H54 (cell line): ENCODE data around the gene INTS6L.

Source experiments
- DNase-seq: peaks from one replicate; pipeline ENCODE4 v3.0.0; 2011; ENCODE audit warnings: low spot score, mixed read lengths; ENCODE audit not compliant: insufficient read length
- FAIRE-seq: peaks from 3 replicates; lab custom pipeline; 2011; peaks lifted over from hg19 to GRCh38; lab: Jason Lieb, UNC
- POLR2A ChIP-seq: IDR thresholded peaks from 2 replicates; pipeline ENCODE4 v1.6.1; 2011; ENCODE audit warnings: low read depth, mild to moderate bottlenecking, low read length

The INTS6L gene

GRCh38 chrX:135516376-135516775 is 4.1 kb upstream of the INTS6L start:
- no peak for TF ChIP-seq POLR2A
- DNase-seq, result no peak
- FAIRE-seq, result no peak

- FAIRE-seq (no peak), DNase-seq (no peak)
- no peak for TF ChIP-seq POLR2A
These were observed 2.3 kb upstream of the INTS6L start for GRCh38 chrX:135518161-135518560.

GRCh38 chrX:135520022-135520552 is 373 bp upstream of the INTS6L start:
- no peak for FAIRE-seq
- no peak for DNase-seq
- TF ChIP-seq POLR2A, result no peak

GRCh38 chrX:135521405-135522131 is 1.1 kb downstream of the INTS6L start:
- peak; percentile 44; the same call in 1 of the 2 replicates for TF ChIP-seq POLR2A
- DNase-seq (peak; percentile 57), FAIRE-seq (peak; percentile 61)

- FAIRE-seq (no peak), DNase-seq (no peak)
- TF ChIP-seq POLR2A, result no peak
These were observed 1.7 kb downstream of the INTS6L start for GRCh38 chrX:135522132-135522530.

- DNase-seq (no peak), FAIRE-seq (no peak)
- no peak for TF ChIP-seq POLR2A
These were observed 2.6 kb downstream of the INTS6L start for GRCh38 chrX:135522878-135523693.

GRCh38 chrX:135528254-135528653 is 7.8 kb downstream of the INTS6L start:
- FAIRE-seq (no peak), DNase-seq (no peak)
- TF ChIP-seq POLR2A, result no peak

- DNase-seq, result no peak
- no peak for FAIRE-seq
- no peak for TF ChIP-seq POLR2A
These were observed 8.3 kb downstream of the INTS6L start for GRCh38 chrX:135528756-135529155.

- no peak for TF ChIP-seq POLR2A
- no peak for DNase-seq
- FAIRE-seq, result no peak
These were observed 9.6 kb downstream of the INTS6L start for GRCh38 chrX:135530097-135530496.

- DNase-seq (no peak), FAIRE-seq (no peak)
- no peak for TF ChIP-seq POLR2A
These were observed 11.4 kb downstream of the INTS6L start for GRCh38 chrX:135531813-135532212.

- no peak for FAIRE-seq
- no peak for TF ChIP-seq POLR2A
- no peak for DNase-seq
These were observed 14.8 kb downstream of the INTS6L start for GRCh38 chrX:135535077-135535940.

- FAIRE-seq, result no peak
- no peak for TF ChIP-seq POLR2A
- DNase-seq, result no peak
These were observed 16.4 kb downstream of the INTS6L start for GRCh38 chrX:135536877-135537276.

- TF ChIP-seq POLR2A, result no peak
- DNase-seq (no peak), FAIRE-seq (no peak)
These were observed 20.9 kb downstream of the INTS6L start for GRCh38 chrX:135541351-135541750.
